HepG2 (cell line): ENCODE results near the gene CSDE1. TPM values are rescaled to one million over a fixed set of nuclear protein-coding genes. Genes with fewer than 3 reads are reported as not detected.

ENCODE experiments used
- DNMT1 ChIP-seq: sonication (generic); formaldehyde crosslinking; IDR thresholded peaks from 2 replicates; pipeline ENCODE4 v1.5.1; 2020; ENCODE audit warnings: mild to moderate bottlenecking, missing genetic modification reagents
- FOXP4 ChIP-seq: sonication (generic); formaldehyde crosslinking; IDR thresholded peaks from 2 replicates; pipeline ENCODE4 v1.4.0; 2020; ENCODE audit warnings: missing genetic modification reagents
- HDAC2 ChIP-seq: sonication (generic); formaldehyde crosslinking; IDR thresholded peaks from 2 replicates; pipeline ENCODE4 v1.4.0; 2020; ENCODE audit warnings: missing genetic modification reagents
- MLXIP ChIP-seq: sonication (generic); formaldehyde crosslinking; IDR thresholded peaks from 2 replicates; pipeline ENCODE4 v1.9.0; 2021; ENCODE audit warnings: missing genetic modification reagents, borderline replicate concordance
- MXI1 ChIP-seq: IDR thresholded peaks from 3 replicates; pipeline ENCODE4 v1.6.1; 2012; ENCODE audit warnings: low read depth, low read length, inconsistent platforms, borderline replicate concordance
- PCBP2 ChIP-seq: fragments of 200-400 bp; formaldehyde crosslinking; optimal IDR thresholded peaks from 2 replicates; pipeline ENCODE3; 2018; ENCODE audit warnings: low read length, low read depth; ENCODE audit not compliant: poor library complexity, severe bottlenecking
- PRPF4 ChIP-seq: fragments of 200-400 bp; formaldehyde crosslinking; IDR thresholded peaks from 2 replicates; pipeline ENCODE4 v1.6.1; 2016; ENCODE audit warnings: low read length, low read depth; ENCODE audit not compliant: poor library complexity, severe bottlenecking
- RBM39 ChIP-seq: fragments of 200-400 bp; formaldehyde crosslinking; IDR thresholded peaks from one replicate; pipeline ENCODE4 v1.6.1; 2018; ENCODE audit warnings: antibody characterized with exemption, mild to moderate bottlenecking, low read depth, low read length; ENCODE audit not compliant: poor library complexity, severe bottlenecking
- YEATS4 ChIP-seq: sonication (generic); formaldehyde crosslinking; IDR thresholded peaks from 2 replicates; pipeline ENCODE4 v1.4.0; 2020; ENCODE audit warnings: missing genetic modification reagents, borderline replicate concordance
- ZBTB10 ChIP-seq: sonication (generic); formaldehyde crosslinking; IDR thresholded peaks from 2 replicates; pipeline ENCODE4 v1.4.0; 2020; ENCODE audit warnings: missing genetic modification reagents, borderline replicate concordance
- ZFP41 ChIP-seq: sonication (generic); formaldehyde crosslinking; IDR thresholded peaks from 2 replicates; pipeline ENCODE4 v1.4.0; 2020; ENCODE audit warnings: mild to moderate bottlenecking, missing genetic modification reagents, borderline replicate concordance
- ZNF530 ChIP-seq: sonication (generic); formaldehyde crosslinking; IDR thresholded peaks from 2 replicates; pipeline ENCODE4 v1.5.0; 2020; ENCODE audit warnings: low read depth, mild to moderate bottlenecking, missing genetic modification reagents
- ZNF598 ChIP-seq: sonication (generic); formaldehyde crosslinking; IDR thresholded peaks from 2 replicates; pipeline ENCODE4 v1.5.1; 2020; ENCODE audit warnings: mild to moderate bottlenecking, missing genetic modification reagents, borderline replicate concordance
- ZNF83 ChIP-seq: sonication (generic); formaldehyde crosslinking; IDR thresholded peaks from 2 replicates; pipeline ENCODE4 v1.4.0; 2020; ENCODE audit warnings: missing genetic modification reagents, mild to moderate bottlenecking, borderline replicate concordance
- polyA plus RNA-seq, 8 experiments: library from polyadenylated mRNA; depleted of rRNA in 3 of 8; stranded (reverse) in 7 of 8; unstranded in 1 of 8; fragments of >200 nt; fragmentation: Illumina TruSeq in 4 of 8; extraction: Trizol in 4 of 8; gene quantifications; 2 replicates each; pipeline versions ENCODE4 v1.2.1 to v1.2.3, GENCODE V29; 2011 to 2016; ENCODE audit warnings: low read depth in 4 of 8, missing spikeins in 1 of 8, mixed read lengths in 1 of 8; ENCODE audit not compliant: insufficient read depth in 1 of 8
- total RNA-seq, 5 experiments: library from RNA; depleted of rRNA; stranded (reverse); fragments of >200 nt; fragmentation: Illumina TruSeq; extraction: Trizol; gene quantifications; 2 replicates each; pipeline ENCODE4 v1.2.3, GENCODE V29; 2016; ENCODE audit warnings: low read depth in 1 of 5
- TF ChIP-seq, protein P1 (sequence below): sonication (generic); formaldehyde crosslinking; IDR thresholded peaks from 2 replicates; pipeline ENCODE4 v1.4.0; 2020; ENCODE audit warnings: missing genetic modification reagents, borderline replicate concordance

CSDE1 gene
- total and polyA plus RNA-seq, 2 of the 13 experiments (the other 11 are each of a cell fraction or from before 2014, with no cell fraction given): 150 to 313 TPM

- TF ChIP-seq, protein P1, sequence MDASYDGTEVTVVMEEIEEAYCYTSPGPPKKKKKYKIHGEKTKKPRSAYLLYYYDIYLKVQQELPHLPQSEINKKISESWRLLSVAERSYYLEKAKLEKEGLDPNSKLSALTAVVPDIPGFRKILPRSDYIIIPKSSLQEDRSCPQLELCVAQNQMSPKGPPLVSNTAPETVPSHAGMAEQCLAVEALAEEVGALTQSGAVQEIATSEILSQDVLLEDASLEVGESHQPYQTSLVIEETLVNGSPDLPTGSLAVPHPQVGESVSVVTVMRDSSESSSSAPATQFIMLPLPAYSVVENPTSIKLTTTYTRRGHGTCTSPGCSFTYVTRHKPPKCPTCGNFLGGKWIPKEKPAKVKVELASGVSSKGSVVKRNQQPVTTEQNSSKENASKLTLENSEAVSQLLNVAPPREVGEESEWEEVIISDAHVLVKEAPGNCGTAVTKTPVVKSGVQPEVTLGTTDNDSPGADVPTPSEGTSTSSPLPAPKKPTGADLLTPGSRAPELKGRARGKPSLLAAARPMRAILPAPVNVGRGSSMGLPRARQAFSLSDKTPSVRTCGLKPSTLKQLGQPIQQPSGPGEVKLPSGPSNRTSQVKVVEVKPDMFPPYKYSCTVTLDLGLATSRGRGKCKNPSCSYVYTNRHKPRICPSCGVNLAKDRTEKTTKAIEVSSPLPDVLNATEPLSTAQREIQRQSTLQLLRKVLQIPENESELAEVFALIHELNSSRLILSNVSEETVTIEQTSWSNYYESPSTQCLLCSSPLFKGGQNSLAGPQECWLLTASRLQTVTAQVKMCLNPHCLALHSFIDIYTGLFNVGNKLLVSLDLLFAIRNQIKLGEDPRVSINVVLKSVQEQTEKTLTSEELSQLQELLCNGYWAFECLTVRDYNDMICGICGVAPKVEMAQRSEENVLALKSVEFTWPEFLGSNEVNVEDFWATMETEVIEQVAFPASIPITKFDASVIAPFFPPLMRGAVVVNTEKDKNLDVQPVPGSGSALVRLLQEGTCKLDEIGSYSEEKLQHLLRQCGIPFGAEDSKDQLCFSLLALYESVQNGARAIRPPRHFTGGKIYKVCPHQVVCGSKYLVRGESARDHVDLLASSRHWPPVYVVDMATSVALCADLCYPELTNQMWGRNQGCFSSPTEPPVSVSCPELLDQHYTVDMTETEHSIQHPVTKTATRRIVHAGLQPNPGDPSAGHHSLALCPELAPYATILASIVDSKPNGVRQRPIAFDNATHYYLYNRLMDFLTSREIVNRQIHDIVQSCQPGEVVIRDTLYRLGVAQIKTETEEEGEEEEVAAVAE (CRISPR knock-in tag): no peak
- TF ChIP-seq MLXIP (CRISPR knock-in tag) (no peak), HDAC2 (CRISPR knock-in tag) (peak; percentile 38; the same call in 1 of the 2 replicates), MXI1 (peak; percentile 78; the same call in 1 of the 3 replicates), ZFP41 (peak; percentile 76), ZNF530 (CRISPR knock-in tag) (no peak), FOXP4 (CRISPR knock-in tag) (0 out of 2 replicates have a peak, but pooled peaks have one; percentile 8), RBM39 (peak; percentile 80), PRPF4 (peak; percentile 56), YEATS4 (CRISPR knock-in tag) (peak; percentile 89), ZNF598 (CRISPR knock-in tag) (peak; percentile 91), DNMT1 (CRISPR knock-in tag) (no peak), PCBP2 (no peak), ZNF83 (no peak), ZBTB10 (CRISPR knock-in tag) (peak; percentile 4)
Observed at GRCh38 chr1:114757455-114758255, at the start of gene CSDE1 (continued).
